H9 (cell line): ENCODE data around the gene HOXA7. TPM values are rescaled to one million over a fixed set of nuclear protein-coding genes. Genes with fewer than 3 reads are reported as not detected.

Experiments
- DNase-seq: peaks from one replicate; pipeline ENCODE4 v3.0.0-alpha.2; 2017
- H2AFZ ChIP-seq: one replicate; pipeline ENCODE4 v1.6.1; 2013; ENCODE audit warnings: mild to moderate bottlenecking, low read length, control low read depth, moderate library complexity
- H2AK5ac ChIP-seq: 2 replicates; pipeline ENCODE4 v1.6.1; 2013; ENCODE audit warnings: low read length, control low read depth, mixed read lengths; ENCODE audit not compliant: insufficient read length
- H2BK120ac ChIP-seq: one replicate; pipeline ENCODE4 v1.6.1; 2013; ENCODE audit warnings: low read depth, mild to moderate bottlenecking, low read length, control low read depth, inconsistent platforms; ENCODE audit not compliant: poor library complexity, severe bottlenecking
- H2BK12ac ChIP-seq: 2 replicates; pipeline ENCODE4 v1.6.1; 2013; ENCODE audit warnings: low read length, control low read depth, mixed read lengths, low read depth; ENCODE audit not compliant: insufficient read length
- H2BK15ac ChIP-seq: 2 replicates; pipeline ENCODE4 v1.6.1; 2013; ENCODE audit warnings: low read depth, low read length, control low read depth
- H2BK20ac ChIP-seq: one replicate; pipeline ENCODE4 v1.6.1; 2013; ENCODE audit warnings: low read depth, mild to moderate bottlenecking, low read length, control low read depth, inconsistent platforms; ENCODE audit not compliant: poor library complexity, severe bottlenecking
- H2BK5ac ChIP-seq: 2 replicates; pipeline ENCODE4 v1.6.1; 2013; ENCODE audit warnings: low read length, control low read depth, mixed read lengths; ENCODE audit not compliant: insufficient read length
- H3K14ac ChIP-seq: 2 replicates; pipeline ENCODE4 v1.6.1; 2013; ENCODE audit warnings: low read length, control low read depth; ENCODE audit not compliant: insufficient read depth
- H3K18ac ChIP-seq: 2 replicates; pipeline ENCODE4 v1.6.1; 2013; ENCODE audit warnings: low read depth, mild to moderate bottlenecking, mixed read lengths, low read length, control low read depth; ENCODE audit not compliant: insufficient read length
- H3K23ac ChIP-seq: 2 replicates; pipeline ENCODE4 v1.6.1; 2013; ENCODE audit warnings: low read length, control low read depth, mixed read lengths, low read depth; ENCODE audit not compliant: insufficient read length
- H3K23me2 ChIP-seq: 2 replicates; pipeline ENCODE4 v1.6.1; 2013; ENCODE audit warnings: low read depth, mild to moderate bottlenecking, mixed read lengths, low read length, control low read depth; ENCODE audit not compliant: insufficient read length, poor library complexity, severe bottlenecking
- H3K27ac ChIP-seq: 2 replicates; pipeline ENCODE4 v1.5.1; 2013; ENCODE audit warnings: low read length, control low read depth, mixed read lengths, low read depth; ENCODE audit not compliant: insufficient read length
- H3K27me3 ChIP-seq: 2 replicates; pipeline ENCODE4 v1.6.1; 2013; ENCODE audit warnings: low read length, control low read depth, inconsistent platforms; ENCODE audit not compliant: insufficient read depth
- H3K4ac ChIP-seq: 2 replicates; pipeline ENCODE4 v1.6.1; 2013; ENCODE audit warnings: low read depth, mild to moderate bottlenecking, control low read depth, inconsistent platforms, low read length, moderate library complexity
- H3K4me1 ChIP-seq: 2 replicates; pipeline ENCODE4 v1.6.1; 2013; ENCODE audit warnings: low read length, control low read depth, inconsistent platforms; ENCODE audit not compliant: insufficient read depth
- H3K4me2 ChIP-seq: 2 replicates; pipeline ENCODE4 v1.6.1; 2013; ENCODE audit warnings: low read length, control low read depth, mixed read lengths; ENCODE audit not compliant: insufficient read length, insufficient read depth
- H3K56ac ChIP-seq: 2 replicates; pipeline ENCODE4 v1.6.1; 2013; ENCODE audit warnings: low read depth, mild to moderate bottlenecking, mixed read lengths, low read length, control low read depth; ENCODE audit not compliant: insufficient read length
- H3K79me1 ChIP-seq: 2 replicates; pipeline ENCODE4 v1.6.1; 2013; ENCODE audit warnings: low read depth, mild to moderate bottlenecking, moderate library complexity, low read length, control low read depth, inconsistent platforms; ENCODE audit not compliant: insufficient read depth, poor library complexity, severe bottlenecking
- H3K79me2 ChIP-seq: 2 replicates; pipeline ENCODE4 v1.6.1; 2013; ENCODE audit warnings: low read length, control low read depth, inconsistent platforms; ENCODE audit not compliant: insufficient read depth
- H3K9ac ChIP-seq: 2 replicates; pipeline ENCODE4 v1.6.1; 2013; ENCODE audit warnings: low read length, control low read depth, mixed read lengths; ENCODE audit not compliant: insufficient read length; ENCODE audit errors: extremely low read depth
- H3K9me3 ChIP-seq: one replicate; pipeline ENCODE4 v1.6.1; 2013; ENCODE audit warnings: low read depth, low read length, inconsistent platforms; ENCODE audit not compliant: control insufficient read depth
- H3T11ph ChIP-seq: one replicate; pipeline ENCODE4 v1.6.1; 2013; ENCODE audit warnings: mild to moderate bottlenecking, low read length, control low read depth, inconsistent platforms
- H4K20me1 ChIP-seq: one replicate; pipeline ENCODE4 v1.6.1; 2013; ENCODE audit not compliant: control insufficient read depth, insufficient read length, insufficient read depth
- H4K5ac ChIP-seq: 2 replicates; pipeline ENCODE4 v1.6.1; 2013; ENCODE audit warnings: low read depth, mild to moderate bottlenecking, mixed read lengths, low read length, control low read depth; ENCODE audit not compliant: insufficient read length
- H4K8ac ChIP-seq: replicated peaks from 2 replicates; pipeline ENCODE4 v1.6.1; 2013; ENCODE audit warnings: low read length, control low read depth, mixed read lengths, low read depth; ENCODE audit not compliant: insufficient read length
- H4K91ac ChIP-seq: 2 replicates; pipeline ENCODE4 v1.6.1; 2013; ENCODE audit warnings: low read depth, mild to moderate bottlenecking, moderate library complexity, mixed read lengths, low read length, control low read depth; ENCODE audit not compliant: insufficient read length
- H3K27ac Mint-ChIP-seq, 3 experiments: 2 replicates in 2 of 3; 3 replicates in 1 of 3; pipeline ENCODE4 v1.8.0; 2020 to 2021; ENCODE audit warnings: mixed read lengths in 3 of 3, mild to moderate bottlenecking in 1 of 3, moderate library complexity in 1 of 3
- H3K27me3 Mint-ChIP-seq: 2 replicates; pipeline ENCODE4 v1.8.0; 2021; ENCODE audit warnings: low read depth, mild to moderate bottlenecking, moderate library complexity, mixed read lengths
- H3K36me3 Mint-ChIP-seq, 3 experiments: 2 replicates in 2 of 3; 3 replicates in 1 of 3; pipeline ENCODE4 v1.8.0; 2020 to 2021; ENCODE audit warnings: low read depth in 3 of 3, mixed read lengths in 3 of 3; ENCODE audit not compliant: insufficient read depth in 1 of 3
- H3K4me1 Mint-ChIP-seq, 2 experiments: 2 replicates each; pipeline ENCODE4 v1.8.0; 2020; ENCODE audit warnings: mixed read lengths in 2 of 2
- H3K4me3 Mint-ChIP-seq, 2 experiments: 2 replicates in 1 of 2; 3 replicates in 1 of 2; pipeline ENCODE4 v1.8.0; 2020 to 2021; ENCODE audit warnings: mild to moderate bottlenecking in 2 of 2, mixed read lengths in 2 of 2, moderate library complexity in 1 of 2
- H3K9me3 Mint-ChIP-seq, 2 experiments: 2 replicates in 1 of 2; 3 replicates in 1 of 2; pipeline ENCODE4 v1.8.0; 2020; ENCODE audit warnings: mild to moderate bottlenecking in 2 of 2, mixed read lengths in 2 of 2, moderate library complexity in 1 of 2
- CTCF ChIP-seq: fragments of 200-600 bp; sonication (generic); conservative IDR thresholded peaks from 3 replicates; pipeline ENCODE4 v1.8.0; 2021; ENCODE audit warnings: antibody characterized with exemption, mild to moderate bottlenecking
- WGBS: extraction: QIAGEN DNeasy Blood & Tissue Kit; methylation state at CpG from one replicate; pipeline ENCODE4 v1.1.7; 2013; ENCODE audit warnings: missing lambda C conversion rate, low lambda C conversion rate, mixed read lengths; ENCODE audit not compliant: insufficient read length; ENCODE audit errors: extremely low coverage; 5-methylcytosine and 5-hydroxymethylcytosine counted together
- total RNA-seq: library from RNA; stranded (reverse); gene quantifications from 2 replicates; pipeline ENCODE4 v1.2.1, GENCODE V29; 2021

HOXA7 gene
- total RNA-seq, 1 experiment from 2014 or later, result not detected

- WGBS, result no CpG with 5 or more reads among the region's 11 CpGs
- H2BK120ac ChIP-seq, result no peak overlapping the region
- H2BK20ac ChIP-seq, result no peak overlapping the region
- H3K14ac ChIP-seq, result no peak overlapping the region
- H3K4me1 Mint-ChIP-seq, result peaks cover 0 to 6% of the 10 kb centered on the region in 2 experiments; a peak in 2 of 4 replicates
- H2BK12ac ChIP-seq, result no peak overlapping the region
- H2AK5ac ChIP-seq, result no peak overlapping the region
- H3K56ac ChIP-seq, result no peak overlapping the region
- no peak overlapping the region for H3K4me2 ChIP-seq
- H3T11ph ChIP-seq, result no peak overlapping the region
- H3K23me2 ChIP-seq, result no peaks in the 10 kb centered on the region
- no peak overlapping the region for H3K23ac ChIP-seq
- H3K9ac ChIP-seq, result no peak overlapping the region
- H2AFZ ChIP-seq, result no peak overlapping the region
- H3K4me3 Mint-ChIP-seq, result no peak overlapping the region
- no peak overlapping the region for H4K8ac ChIP-seq
- no peaks in the 10 kb centered on the region for H3K79me2 ChIP-seq
- no peak overlapping the region for H3K4ac ChIP-seq
- H4K5ac ChIP-seq, result no peak overlapping the region
- H3K27ac Mint-ChIP-seq, result no peak overlapping the region
- H4K20me1 ChIP-seq, result no peaks in the 10 kb centered on the region
- H2BK5ac ChIP-seq, result no peak overlapping the region
- H3K27ac ChIP-seq, result no peak overlapping the region
- DNase-seq, result no peak
- H3K4me1 ChIP-seq, result no peaks in the 10 kb centered on the region
- no peaks in the 10 kb centered on the region for H3K79me1 ChIP-seq
- H3K27me3 ChIP-seq, result peaks cover 97% of the 10 kb centered on the region
- H3K36me3 Mint-ChIP-seq, result no peaks in the 10 kb centered on the region; a peak in 1 of 7 replicates
- no peak for TF ChIP-seq CTCF
- H3K9me3 Mint-ChIP-seq, result peaks cover 6 to 25% of the 10 kb centered on the region in 2 experiments
- no peak overlapping the region for H3K18ac ChIP-seq
- H4K91ac ChIP-seq, result no peak overlapping the region
- no peak overlapping the region for H2BK15ac ChIP-seq
- peaks cover 98% of the 10 kb centered on the region for H3K27me3 Mint-ChIP-seq
- H3K9me3 ChIP-seq, result no peaks in the 10 kb centered on the region
Measured at GRCh38 chr7:27170426-27171324, 14.2 kb upstream of the HOXA7 start.
